ENCODE results near the gene YAP1. TPM values are rescaled to one million over a fixed set of nuclear protein-coding genes. Genes with fewer than 3 reads are reported as not detected.

Gene YAP1
- 100 to 1,000 TPM; 355 to 434 TPM for total RNA-seq

GRCh38 chr11:102109896-102110760 is at the start of gene YAP1:
TSS of gene YAP1 (plus strand) at chr11:102110447. CDS start at chr11:102110849, 402 bp downstream.
- TF ChIP-seq, protein P1, sequence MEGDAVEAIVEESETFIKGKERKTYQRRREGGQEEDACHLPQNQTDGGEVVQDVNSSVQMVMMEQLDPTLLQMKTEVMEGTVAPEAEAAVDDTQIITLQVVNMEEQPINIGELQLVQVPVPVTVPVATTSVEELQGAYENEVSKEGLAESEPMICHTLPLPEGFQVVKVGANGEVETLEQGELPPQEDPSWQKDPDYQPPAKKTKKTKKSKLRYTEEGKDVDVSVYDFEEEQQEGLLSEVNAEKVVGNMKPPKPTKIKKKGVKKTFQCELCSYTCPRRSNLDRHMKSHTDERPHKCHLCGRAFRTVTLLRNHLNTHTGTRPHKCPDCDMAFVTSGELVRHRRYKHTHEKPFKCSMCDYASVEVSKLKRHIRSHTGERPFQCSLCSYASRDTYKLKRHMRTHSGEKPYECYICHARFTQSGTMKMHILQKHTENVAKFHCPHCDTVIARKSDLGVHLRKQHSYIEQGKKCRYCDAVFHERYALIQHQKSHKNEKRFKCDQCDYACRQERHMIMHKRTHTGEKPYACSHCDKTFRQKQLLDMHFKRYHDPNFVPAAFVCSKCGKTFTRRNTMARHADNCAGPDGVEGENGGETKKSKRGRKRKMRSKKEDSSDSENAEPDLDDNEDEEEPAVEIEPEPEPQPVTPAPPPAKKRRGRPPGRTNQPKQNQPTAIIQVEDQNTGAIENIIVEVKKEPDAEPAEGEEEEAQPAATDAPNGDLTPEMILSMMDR (IDR thresholded peaks at IDR 0.05) = no peak
- Histone ChIP-seq H3K4me1 (ENCODE audit: control insufficient read depth in 1 of 2, low read depth in 2 of 2) (peaks cover 18 to 27% of the 10 kb centered on the region in 2 donors), H3K36me3 (no peaks in the 10 kb centered on the region), H3K4me3 (peak within 1 kb of the TSS; percentile 85), H3K27me3 (replicated peaks; ENCODE audit: insufficient read depth) (no peaks in the 10 kb centered on the region), H3K9me3 (no peaks in the 10 kb centered on the region), H3K27ac (peak within 1 kb of the TSS; percentile 99 to 100)
- ATAC-seq (ENCODE audit: insufficient number of reproducible peaks, low FRiP score, low read depth) (peak; percentile 84), DNase-seq (ENCODE audit: low spot score) (peak; percentile 31)

DNA sequence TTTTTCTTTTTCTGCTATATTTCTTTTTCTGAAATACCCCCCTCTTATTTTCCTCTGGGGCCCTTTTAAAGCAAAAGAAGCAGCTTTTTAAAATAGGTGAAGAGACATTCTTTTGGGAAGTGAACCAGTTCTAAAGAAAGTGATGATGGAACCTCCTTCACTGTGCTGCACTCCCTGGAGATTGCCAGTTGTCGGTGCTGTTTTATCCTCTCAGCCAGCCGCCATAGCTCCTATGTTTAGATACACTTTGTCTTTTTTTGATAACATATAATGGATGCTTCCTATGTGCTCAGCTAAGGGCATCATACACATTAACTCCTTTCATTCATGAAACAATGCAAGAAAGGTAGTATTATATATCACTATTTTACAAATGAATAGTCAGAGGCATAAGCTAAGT is 49.0 kb upstream of the YAP1 start:
- no peak for DNase-seq (ENCODE audit: low spot score)
- no peak overlapping the region for H3K4me3 ChIP-seq
- H3K9me3 ChIP-seq = no peaks in the 10 kb centered on the region
- ATAC-seq (ENCODE audit: insufficient number of reproducible peaks, low FRiP score, low read depth) = no peak
- H3K36me3 ChIP-seq = no peaks in the 10 kb centered on the region
- no peaks in the 10 kb centered on the region for H3K4me1 ChIP-seq (ENCODE audit: control insufficient read depth in 1 of 2, low read depth in 2 of 2)
- TF ChIP-seq, protein P1 (IDR thresholded peaks at IDR 0.05) = no peak
- H3K27ac ChIP-seq = no peak overlapping the region
- H3K27me3 ChIP-seq (replicated peaks; ENCODE audit: insufficient read depth) = no peaks in the 10 kb centered on the region

DNA sequence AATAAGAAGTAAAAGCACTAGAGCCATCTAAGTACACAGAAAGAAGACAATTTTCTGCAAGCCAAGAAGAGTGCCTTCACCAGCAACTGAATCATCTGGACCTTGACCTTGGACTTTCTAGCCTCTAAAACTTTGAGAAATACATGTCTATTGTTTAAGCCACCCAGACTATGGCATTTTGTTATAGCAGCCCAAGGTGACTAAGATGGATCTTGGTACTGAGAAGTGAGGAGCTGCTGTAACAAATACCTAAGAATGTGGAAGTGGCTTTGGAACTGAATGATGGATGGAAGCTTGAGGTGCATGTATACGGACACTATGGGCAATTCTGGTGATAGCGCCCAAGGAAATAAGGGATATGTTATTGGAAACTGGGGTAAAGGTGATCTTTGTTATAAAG is 48.1 kb upstream of the YAP1 start:
- Histone ChIP-seq H3K36me3 (no peaks in the 10 kb centered on the region), H3K4me1 (ENCODE audit: control insufficient read depth in 1 of 2, low read depth in 2 of 2) (no peaks in the 10 kb centered on the region), H3K27ac (no peak overlapping the region), H3K4me3 (no peak overlapping the region), H3K27me3 (replicated peaks; ENCODE audit: insufficient read depth) (no peaks in the 10 kb centered on the region), H3K9me3 (no peaks in the 10 kb centered on the region)
- DNase-seq (ENCODE audit: low spot score) (no peak), ATAC-seq (ENCODE audit: insufficient number of reproducible peaks, low FRiP score, low read depth) (no peak)
- TF ChIP-seq, protein P1 (IDR thresholded peaks at IDR 0.05) = no peak

- H3K27ac ChIP-seq = no peak overlapping the region
- no peaks in the 10 kb centered on the region for H3K36me3 ChIP-seq
- DNase-seq (ENCODE audit: low spot score) (no peak), ATAC-seq (ENCODE audit: insufficient number of reproducible peaks, low FRiP score, low read depth) (no peak)
- no peaks in the 10 kb centered on the region for H3K9me3 ChIP-seq
- no peak overlapping the region for H3K4me3 ChIP-seq
- H3K27me3 ChIP-seq (replicated peaks; ENCODE audit: insufficient read depth) = no peaks in the 10 kb centered on the region
- no peaks in the 10 kb centered on the region for H3K4me1 ChIP-seq (ENCODE audit: control insufficient read depth in 1 of 2, low read depth in 2 of 2)
- TF ChIP-seq, protein P1 (IDR thresholded peaks at IDR 0.05) = no peak
These were observed 45.9 kb upstream of the YAP1 start for GRCh38 chr11:102064316-102064715.

GRCh38 chr11:102070766-102071165 is 39.5 kb upstream of the YAP1 start:
- Histone ChIP-seq H3K4me3 (no peak overlapping the region), H3K27ac (no peak overlapping the region), H3K9me3 (peaks cover 13% of the 10 kb centered on the region), H3K4me1 (ENCODE audit: control insufficient read depth in 1 of 2, low read depth in 2 of 2) (no peaks in the 10 kb centered on the region), H3K36me3 (no peaks in the 10 kb centered on the region), H3K27me3 (replicated peaks; ENCODE audit: insufficient read depth) (no peaks in the 10 kb centered on the region)
- TF ChIP-seq, protein P1 (IDR thresholded peaks at IDR 0.05) = no peak
- ATAC-seq (ENCODE audit: insufficient number of reproducible peaks, low FRiP score, low read depth) (no peak), DNase-seq (ENCODE audit: low spot score) (no peak)
